ENCODE data around the gene SLC31A1.

GRCh38 chr9:113179839-113180238, 41.5 kb upstream of the SLC31A1 start:
- TF ChIP-seq CTCF (IDR thresholded peaks at IDR 0.05) (no peak), EZH2 (IDR thresholded peaks at IDR 0.05; ENCODE audit: borderline replicate concordance, insufficient read depth, low read depth, low read length, poor library complexity, severe bottlenecking) (no peak)

All from B cell (primary cell).